H54 (cell line): ENCODE data around the gene TMEM134.
A peak's percentile ranks its signal among the peaks of the same experiment; 100 is the strongest.

Source experiments
- DNase-seq: peaks from one replicate; pipeline ENCODE4 v3.0.0; 2011; ENCODE audit warnings: low spot score, mixed read lengths; ENCODE audit not compliant: insufficient read length
- FAIRE-seq: peaks from 3 replicates; lab custom pipeline; 2011; peaks lifted over from hg19 to GRCh38; lab: Jason Lieb, UNC
- POLR2A ChIP-seq: IDR thresholded peaks from 2 replicates; pipeline ENCODE4 v1.6.1; 2011; ENCODE audit warnings: low read depth, mild to moderate bottlenecking, low read length

The TMEM134 gene

GRCh38 chr11:67437809-67438157 lies 31.3 kb downstream of the TMEM134 start:
- no peak for TF ChIP-seq POLR2A
- FAIRE-seq (no peak), DNase-seq (no peak)

- FAIRE-seq = no peak
These were observed 31.8 kb downstream of the TMEM134 start, which contains the start of gene PTPRCAP for GRCh38 chr11:67437082-67437808. Gene PTPRCAP, minus strand, starts transcription at chr11:67437682. Its CDS starts 63 bp downstream, at chr11:67437619.

GRCh38 chr11:67436459-67437081 lies 32.5 kb downstream of the TMEM134 start:
- TF ChIP-seq POLR2A = no peak
- FAIRE-seq = no peak
- no peak for DNase-seq

More at GRCh38 chr11:67437082-67437808, 31.8 kb downstream of the TMEM134 start, which contains the start of gene PTPRCAP:
- TF ChIP-seq POLR2A = no peak
- no peak for DNase-seq

- FAIRE-seq (no peak), DNase-seq (no peak)
- peak; percentile 4; the same call in 1 of the 2 replicates for TF ChIP-seq POLR2A
These were observed 33.2 kb downstream of the TMEM134 start for GRCh38 chr11:67435727-67436458.

GRCh38 chr11:67435031-67435726 lies 33.9 kb downstream of the TMEM134 start:
- DNase-seq = no peak
- TF ChIP-seq POLR2A = 0 out of 2 replicates have a peak, but pooled peaks have one; percentile 4
- FAIRE-seq = no peak

GRCh38 chr11:67434395-67434881 lies 34.6 kb downstream of the TMEM134 start:
- no peak for TF ChIP-seq POLR2A
- no peak for FAIRE-seq
- no peak for DNase-seq

- FAIRE-seq = no peak
These were observed 35.3 kb downstream of the TMEM134 start for GRCh38 chr11:67433536-67434394.

GRCh38 chr11:67432655-67433349 lies 36.2 kb downstream of the TMEM134 start:
- DNase-seq (no peak), FAIRE-seq (no peak)
- TF ChIP-seq POLR2A = no peak

More at GRCh38 chr11:67433536-67434394, 35.3 kb downstream of the TMEM134 start:
- no peak for DNase-seq
- TF ChIP-seq POLR2A = no peak

- no peak for DNase-seq
- no peak for TF ChIP-seq POLR2A
- no peak for FAIRE-seq
These were observed 37.5 kb downstream of the TMEM134 start for GRCh38 chr11:67431346-67432249.

- DNase-seq (no peak), FAIRE-seq (no peak)
- no peak for TF ChIP-seq POLR2A
These were observed 39.3 kb downstream of the TMEM134 start for GRCh38 chr11:67429722-67430121.

- TF ChIP-seq POLR2A = no peak
- FAIRE-seq (no peak), DNase-seq (no peak)
These were observed 39.9 kb downstream of the TMEM134 start for GRCh38 chr11:67429038-67429668.
